Inflammatory macrophage treated with lipopolysaccharide for 4 hours (primary cell): Measurements from ENCODE around the gene IDE.
A peak's percentile ranks its signal among the peaks of the same experiment; 100 is the strongest.
"Not testable (repeated sequence)": the region's sequence is repeated elsewhere in the genome, so short reads cannot be mapped to it uniquely, and the experiment has no call there.

Source experiments
- DNase-seq: peaks from one replicate; pipeline ENCODE4 v3.0.0-alpha.2; 2020

IDE gene

GRCh38 chr10:92413011-92413410 is 160.9 kb downstream of the IDE start:
- DNase-seq, result no peak

- no peak for DNase-seq
Measured at GRCh38 chr10:92411406-92411805, 162.5 kb downstream of the IDE start.

DNA sequence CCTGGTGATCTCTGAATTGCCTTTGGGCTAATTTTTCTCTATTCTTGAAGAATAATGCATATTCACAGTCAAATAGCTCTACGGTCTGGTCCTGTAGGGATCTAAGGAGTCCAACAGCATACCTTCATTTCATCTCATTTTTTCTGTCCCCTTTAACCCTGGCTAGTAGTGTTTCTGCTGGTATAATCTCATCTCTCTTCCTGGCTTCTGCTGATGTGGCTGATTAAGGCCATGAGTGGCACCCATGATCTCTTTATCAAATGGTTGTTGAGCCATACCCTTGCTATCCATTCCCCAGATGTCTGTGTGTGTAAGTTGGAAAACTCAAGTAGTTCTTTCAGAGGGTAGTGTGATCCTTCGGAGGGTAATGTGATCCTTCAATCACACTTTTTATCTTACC is 163.4 kb downstream of the IDE start:
- no peak for DNase-seq

DNA sequence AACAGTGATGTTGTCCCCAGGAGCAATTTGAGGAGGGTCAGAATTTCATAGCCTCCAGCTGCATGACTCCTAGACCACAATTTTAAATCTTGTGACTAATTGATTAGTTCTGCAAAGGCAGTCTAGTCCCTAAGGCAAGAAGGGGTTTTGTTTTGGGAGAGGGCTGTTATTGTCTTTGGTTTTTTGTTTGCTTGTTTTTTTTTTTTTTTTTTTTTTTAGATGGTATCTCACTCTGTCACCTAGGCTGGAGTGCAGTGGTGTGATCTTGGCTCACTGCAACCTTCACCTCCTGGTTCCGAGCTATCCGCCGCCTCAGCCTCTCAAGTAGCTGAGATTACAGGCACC is 165.9 kb downstream of the IDE start:
- DNase-seq, result no peak

- peak; percentile 82 for DNase-seq
Measured at GRCh38 chr10:92407305-92408016, 166.4 kb downstream of the IDE start.

- no peak for DNase-seq
Measured at GRCh38 chr10:92405419-92405924, 168.4 kb downstream of the IDE start.

GRCh38 chr10:92404612-92405418 is 169.1 kb downstream of the IDE start:
- DNase-seq, result no peak

- DNase-seq, result not testable (repeated sequence)
Measured at GRCh38 chr10:92402234-92402633, 171.7 kb downstream of the IDE start.
